Measurements from ENCODE around the gene TMEM169. TPM values are rescaled to one million over a fixed set of nuclear protein-coding genes. Genes with fewer than 3 reads are reported as not detected.

Gene TMEM169
- total and polyA plus RNA-seq, 9 of the 15 experiments (the other 6 are each of a cell fraction or from before 2014, with no cell fraction given) = 0.01 to 0.09 (median 0.04) TPM; not detected in 5

- Histone ChIP-seq H3K9me3 (replicated peaks; ENCODE audit: control insufficient read depth, insufficient read depth, low read depth, low read length) (no peaks in the 10 kb centered on the region), H4K20me1 (replicated peaks; ENCODE audit: control insufficient read depth, insufficient read depth, low read length) (no peaks in the 10 kb centered on the region), H2AFZ (ENCODE audit: low read depth, low read length) (no peak overlapping the region), H3K4me2 (ENCODE audit: insufficient read depth, low read length) (no peak overlapping the region), H3K27me3 (ENCODE audit: control insufficient read depth in 2 of 2, insufficient read depth in 2 of 2, low read length in 2 of 2) (no peaks in the 10 kb centered on the region), H3K36me3 (ENCODE audit: control insufficient read depth, insufficient read depth, low read length) (peaks cover 6% of the 10 kb centered on the region; the same call in 2 of the 3 replicates), H3K9ac (ENCODE audit: insufficient read depth in 1 of 2, low read depth in 2 of 2, low read length in 2 of 2) (no peak overlapping the region), H3K4me1 (replicated peaks in 1 of 2; ENCODE audit: control insufficient read depth in 2 of 2, insufficient read depth in 2 of 2, low read length in 2 of 2) (no peaks in the 10 kb centered on the region; a peak in 1 of 5 replicates), H3K9me1 (ENCODE audit: control insufficient read depth, insufficient read depth, low read length) (no peaks in the 10 kb centered on the region), H3K27ac (ENCODE audit: extremely low read depth, low read depth, low read length) (no peak overlapping the region), H3K4me3 (no peak overlapping the region), H3K79me2 (ENCODE audit: control insufficient read depth, insufficient read depth, low read length) (no peaks in the 10 kb centered on the region)
- no peak for FAIRE-seq
- peak; percentile 70 for TF ChIP-seq MEIS2 (IDR thresholded peaks at IDR 0.05; ENCODE audit: partially characterized antibody)
- TF ChIP-seq, protein P1, sequence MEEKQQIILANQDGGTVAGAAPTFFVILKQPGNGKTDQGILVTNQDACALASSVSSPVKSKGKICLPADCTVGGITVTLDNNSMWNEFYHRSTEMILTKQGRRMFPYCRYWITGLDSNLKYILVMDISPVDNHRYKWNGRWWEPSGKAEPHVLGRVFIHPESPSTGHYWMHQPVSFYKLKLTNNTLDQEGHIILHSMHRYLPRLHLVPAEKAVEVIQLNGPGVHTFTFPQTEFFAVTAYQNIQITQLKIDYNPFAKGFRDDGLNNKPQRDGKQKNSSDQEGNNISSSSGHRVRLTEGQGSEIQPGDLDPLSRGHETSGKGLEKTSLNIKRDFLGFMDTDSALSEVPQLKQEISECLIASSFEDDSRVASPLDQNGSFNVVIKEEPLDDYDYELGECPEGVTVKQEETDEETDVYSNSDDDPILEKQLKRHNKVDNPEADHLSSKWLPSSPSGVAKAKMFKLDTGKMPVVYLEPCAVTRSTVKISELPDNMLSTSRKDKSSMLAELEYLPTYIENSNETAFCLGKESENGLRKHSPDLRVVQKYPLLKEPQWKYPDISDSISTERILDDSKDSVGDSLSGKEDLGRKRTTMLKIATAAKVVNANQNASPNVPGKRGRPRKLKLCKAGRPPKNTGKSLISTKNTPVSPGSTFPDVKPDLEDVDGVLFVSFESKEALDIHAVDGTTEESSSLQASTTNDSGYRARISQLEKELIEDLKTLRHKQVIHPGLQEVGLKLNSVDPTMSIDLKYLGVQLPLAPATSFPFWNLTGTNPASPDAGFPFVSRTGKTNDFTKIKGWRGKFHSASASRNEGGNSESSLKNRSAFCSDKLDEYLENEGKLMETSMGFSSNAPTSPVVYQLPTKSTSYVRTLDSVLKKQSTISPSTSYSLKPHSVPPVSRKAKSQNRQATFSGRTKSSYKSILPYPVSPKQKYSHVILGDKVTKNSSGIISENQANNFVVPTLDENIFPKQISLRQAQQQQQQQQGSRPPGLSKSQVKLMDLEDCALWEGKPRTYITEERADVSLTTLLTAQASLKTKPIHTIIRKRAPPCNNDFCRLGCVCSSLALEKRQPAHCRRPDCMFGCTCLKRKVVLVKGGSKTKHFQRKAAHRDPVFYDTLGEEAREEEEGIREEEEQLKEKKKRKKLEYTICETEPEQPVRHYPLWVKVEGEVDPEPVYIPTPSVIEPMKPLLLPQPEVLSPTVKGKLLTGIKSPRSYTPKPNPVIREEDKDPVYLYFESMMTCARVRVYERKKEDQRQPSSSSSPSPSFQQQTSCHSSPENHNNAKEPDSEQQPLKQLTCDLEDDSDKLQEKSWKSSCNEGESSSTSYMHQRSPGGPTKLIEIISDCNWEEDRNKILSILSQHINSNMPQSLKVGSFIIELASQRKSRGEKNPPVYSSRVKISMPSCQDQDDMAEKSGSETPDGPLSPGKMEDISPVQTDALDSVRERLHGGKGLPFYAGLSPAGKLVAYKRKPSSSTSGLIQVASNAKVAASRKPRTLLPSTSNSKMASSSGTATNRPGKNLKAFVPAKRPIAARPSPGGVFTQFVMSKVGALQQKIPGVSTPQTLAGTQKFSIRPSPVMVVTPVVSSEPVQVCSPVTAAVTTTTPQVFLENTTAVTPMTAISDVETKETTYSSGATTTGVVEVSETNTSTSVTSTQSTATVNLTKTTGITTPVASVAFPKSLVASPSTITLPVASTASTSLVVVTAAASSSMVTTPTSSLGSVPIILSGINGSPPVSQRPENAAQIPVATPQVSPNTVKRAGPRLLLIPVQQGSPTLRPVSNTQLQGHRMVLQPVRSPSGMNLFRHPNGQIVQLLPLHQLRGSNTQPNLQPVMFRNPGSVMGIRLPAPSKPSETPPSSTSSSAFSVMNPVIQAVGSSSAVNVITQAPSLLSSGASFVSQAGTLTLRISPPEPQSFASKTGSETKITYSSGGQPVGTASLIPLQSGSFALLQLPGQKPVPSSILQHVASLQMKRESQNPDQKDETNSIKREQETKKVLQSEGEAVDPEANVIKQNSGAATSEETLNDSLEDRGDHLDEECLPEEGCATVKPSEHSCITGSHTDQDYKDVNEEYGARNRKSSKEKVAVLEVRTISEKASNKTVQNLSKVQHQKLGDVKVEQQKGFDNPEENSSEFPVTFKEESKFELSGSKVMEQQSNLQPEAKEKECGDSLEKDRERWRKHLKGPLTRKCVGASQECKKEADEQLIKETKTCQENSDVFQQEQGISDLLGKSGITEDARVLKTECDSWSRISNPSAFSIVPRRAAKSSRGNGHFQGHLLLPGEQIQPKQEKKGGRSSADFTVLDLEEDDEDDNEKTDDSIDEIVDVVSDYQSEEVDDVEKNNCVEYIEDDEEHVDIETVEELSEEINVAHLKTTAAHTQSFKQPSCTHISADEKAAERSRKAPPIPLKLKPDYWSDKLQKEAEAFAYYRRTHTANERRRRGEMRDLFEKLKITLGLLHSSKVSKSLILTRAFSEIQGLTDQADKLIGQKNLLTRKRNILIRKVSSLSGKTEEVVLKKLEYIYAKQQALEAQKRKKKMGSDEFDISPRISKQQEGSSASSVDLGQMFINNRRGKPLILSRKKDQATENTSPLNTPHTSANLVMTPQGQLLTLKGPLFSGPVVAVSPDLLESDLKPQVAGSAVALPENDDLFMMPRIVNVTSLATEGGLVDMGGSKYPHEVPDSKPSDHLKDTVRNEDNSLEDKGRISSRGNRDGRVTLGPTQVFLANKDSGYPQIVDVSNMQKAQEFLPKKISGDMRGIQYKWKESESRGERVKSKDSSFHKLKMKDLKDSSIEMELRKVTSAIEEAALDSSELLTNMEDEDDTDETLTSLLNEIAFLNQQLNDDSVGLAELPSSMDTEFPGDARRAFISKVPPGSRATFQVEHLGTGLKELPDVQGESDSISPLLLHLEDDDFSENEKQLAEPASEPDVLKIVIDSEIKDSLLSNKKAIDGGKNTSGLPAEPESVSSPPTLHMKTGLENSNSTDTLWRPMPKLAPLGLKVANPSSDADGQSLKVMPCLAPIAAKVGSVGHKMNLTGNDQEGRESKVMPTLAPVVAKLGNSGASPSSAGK (IDR thresholded peaks at IDR 0.05) = no peak
- TF ChIP-seq PBX2 (CRISPR knock-in tag; IDR thresholded peaks at IDR 0.05; ENCODE audit: low read depth) = no peak
- TF ChIP-seq PBX2 (tag; conservative IDR thresholded peaks at IDR 0.05; ENCODE audit: low read depth) = peak; percentile 78
- CTCF ChIA-PET (ENCODE audit: low intra/inter-chr PET ratio) = no interaction called here
- 21% methylated on average over 2 of the region's 2 CpGs for WGBS (ENCODE audit: insufficient coverage, low coverage, missing lambda C conversion rate)
- ATAC-seq = no peak
- in situ Hi-C loops (cut with MboI) (no loop called here), intact Hi-C loops (cut with micrococcal nuclease) (no loop called here)
- BruUV-seq (replicated peaks) = no TSS peak
- no peak for DNase-seq (ENCODE audit: extremely low read depth in 1 of 4, low spot score in 3 of 4)
- POLR2A ChIA-PET = interaction anchor here (0.6 kb wide), 1 partner anchor 50 kb away, joined by 4 read pairs; no protein-coding TSS in a partner anchor
These were observed 12.7 kb upstream of the TMEM169 start for GRCh38 chr2:216069028-216069427.

Data from K562 (cell line).